Measurements from ENCODE around the gene TBXA2R. TPM values are rescaled to one million over a fixed set of nuclear protein-coding genes. Genes with fewer than 3 reads are reported as not detected.

Gene TBXA2R
- total and polyA plus RNA-seq, 9 donors, result 0.53 to 2.8 (median 2.2) TPM

- Histone ChIP-seq H3K9me3 (replicated peaks; ENCODE audit: control insufficient read depth, low read depth, low read length) (no peaks in the 10 kb centered on the region), H3K27me3 (ENCODE audit: control insufficient read depth, insufficient read depth, low read length) (no peaks in the 10 kb centered on the region), H3K27ac (ENCODE audit: low read length) (no peak overlapping the region), H3K4me1 (ENCODE audit: control insufficient read depth, insufficient read depth, low read length) (no peaks in the 10 kb centered on the region), H3K36me3 (ENCODE audit: control insufficient read depth, insufficient read depth, low read length) (peaks cover 29% of the 10 kb centered on the region), H3K4me3 (ENCODE audit: low read length) (no peak overlapping the region)
- no peak for DNase-seq
- 66% methylated on average over 20 of the region's 30 CpGs for WGBS (ENCODE audit: insufficient coverage)
These were observed 61.7 kb downstream of the TBXA2R start for GRCh38 chr19:3544742-3545668.

Other genes with a start within 250 kb of the TBXA2R start
- 18.4 TPM for gene NFIC, start 240.3 kb downstream of the TBXA2R start, total RNA-seq
- 10 to 100 TPM; 30.9 to 54.5 (median 49.5) TPM for gene NFIC, start 240.3 kb downstream of the TBXA2R start, polyA plus RNA-seq (ENCODE audit: insufficient read depth in 1 of 8, insufficient read length in 8 of 8, low replicate concordance in 1 of 8)
- gene SMIM24, start 126.3 kb downstream of the TBXA2R start, total RNA-seq, result not detected
- 10 to 100 TPM in 1 of 8 donors, 1 to 10 TPM in 1, under 1 TPM in 5, not detected in 1; 0.24 to 30.7 (median 0.34) TPM for gene SMIM24, start 126.3 kb downstream of the TBXA2R start, polyA plus RNA-seq (ENCODE audit: insufficient read depth in 1 of 8, insufficient read length in 8 of 8, low replicate concordance in 1 of 8)
- gene SMIM44, start 123.4 kb downstream of the TBXA2R start, total RNA-seq, result not detected
- gene SMIM44, start 123.4 kb downstream of the TBXA2R start, polyA plus RNA-seq (ENCODE audit: insufficient read depth in 1 of 8, insufficient read length in 8 of 8, low replicate concordance in 1 of 8), result not detected
- gene DOHH, start 106.2 kb downstream of the TBXA2R start, total RNA-seq, result 6.4 TPM
- gene DOHH, start 106.2 kb downstream of the TBXA2R start, polyA plus RNA-seq (ENCODE audit: insufficient read depth in 1 of 8, insufficient read length in 8 of 8, low replicate concordance in 1 of 8), result 10 to 100 TPM in 2 of 8 donors, 1 to 10 TPM in 6; 8.3 to 10.6 (median 9.7) TPM
- gene FZR1, start 100.6 kb downstream of the TBXA2R start, total RNA-seq, result 20.8 TPM
- gene FZR1, start 100.6 kb downstream of the TBXA2R start, polyA plus RNA-seq (ENCODE audit: insufficient read depth in 1 of 8, insufficient read length in 8 of 8, low replicate concordance in 1 of 8), result 10 to 100 TPM; 26.1 to 47.3 (median 32.2) TPM
- gene TEKTIP1, start 67.7 kb downstream of the TBXA2R start, total RNA-seq, result 0.49 TPM
- 1 to 10 TPM; 2.6 to 5.2 (median 4.1) TPM for gene TEKTIP1, start 67.7 kb downstream of the TBXA2R start, polyA plus RNA-seq (ENCODE audit: insufficient read depth in 1 of 8, insufficient read length in 8 of 8, low replicate concordance in 1 of 8)
- 15.3 TPM for gene MFSD12, start 49.3 kb downstream of the TBXA2R start, total RNA-seq
- 10 to 100 TPM; 22.3 to 39.7 (median 28.3) TPM for gene MFSD12, start 49.3 kb downstream of the TBXA2R start, polyA plus RNA-seq (ENCODE audit: insufficient read depth in 1 of 8, insufficient read length in 8 of 8, low replicate concordance in 1 of 8)
- gene HMG20B, start 33.9 kb downstream of the TBXA2R start, total RNA-seq, result 39.9 TPM
- gene HMG20B, start 33.9 kb downstream of the TBXA2R start, polyA plus RNA-seq (ENCODE audit: insufficient read depth in 1 of 8, insufficient read length in 8 of 8, low replicate concordance in 1 of 8), result 10 to 100 TPM; 34.2 to 47.7 (median 40.8) TPM
- gene GIPC3, start 21.4 kb downstream of the TBXA2R start, total RNA-seq, result 0.22 TPM
- 1 to 10 TPM in 7 of 8 donors, under 1 TPM in 1; 0.78 to 1.7 (median 1.3) TPM for gene GIPC3, start 21.4 kb downstream of the TBXA2R start, polyA plus RNA-seq (ENCODE audit: insufficient read depth in 1 of 8, insufficient read length in 8 of 8, low replicate concordance in 1 of 8)
- gene CACTIN, start 19.9 kb upstream of the TBXA2R start, total RNA-seq, result 20.1 TPM
- 10 to 100 TPM; 20.2 to 24.1 (median 22.7) TPM for gene CACTIN, start 19.9 kb upstream of the TBXA2R start, polyA plus RNA-seq (ENCODE audit: insufficient read depth in 1 of 8, insufficient read length in 8 of 8, low replicate concordance in 1 of 8)
- gene PIP5K1C, start 93.6 kb upstream of the TBXA2R start, total RNA-seq, result 8.4 TPM
- 10 to 100 TPM; 16.2 to 30.0 (median 24.0) TPM for gene PIP5K1C, start 93.6 kb upstream of the TBXA2R start, polyA plus RNA-seq (ENCODE audit: insufficient read depth in 1 of 8, insufficient read length in 8 of 8, low replicate concordance in 1 of 8)
- 0.04 TPM for gene TJP3, start 101.5 kb upstream of the TBXA2R start, total RNA-seq
- 1 to 10 TPM in 2 of 8 donors, under 1 TPM in 4, not detected in 2; 0.07 to 3.4 (median 0.66) TPM for gene TJP3, start 101.5 kb upstream of the TBXA2R start, polyA plus RNA-seq (ENCODE audit: insufficient read depth in 1 of 8, insufficient read length in 8 of 8, low replicate concordance in 1 of 8)
- 14.6 TPM for gene APBA3, start 154.8 kb upstream of the TBXA2R start, total RNA-seq
- 10 to 100 TPM in 7 of 8 donors, 1 to 10 TPM in 1; 9.5 to 16.9 (median 13.4) TPM for gene APBA3, start 154.8 kb upstream of the TBXA2R start, polyA plus RNA-seq (ENCODE audit: insufficient read depth in 1 of 8, insufficient read length in 8 of 8, low replicate concordance in 1 of 8)
- 61.4 TPM for gene MRPL54, start 155.8 kb upstream of the TBXA2R start, total RNA-seq
- gene MRPL54, start 155.8 kb upstream of the TBXA2R start, polyA plus RNA-seq (ENCODE audit: insufficient read depth in 1 of 8, insufficient read length in 8 of 8, low replicate concordance in 1 of 8), result 10 to 100 TPM; 22.6 to 33.2 (median 29.6) TPM
- 0.04 TPM for gene RAX2, start 165.4 kb upstream of the TBXA2R start, total RNA-seq
- not detected for gene RAX2, start 165.4 kb upstream of the TBXA2R start, polyA plus RNA-seq (ENCODE audit: insufficient read depth in 1 of 8, insufficient read length in 8 of 8, low replicate concordance in 1 of 8)
- 0.62 TPM for gene MATK, start 179.5 kb upstream of the TBXA2R start, total RNA-seq
- 1 to 10 TPM in 5 of 8 donors, under 1 TPM in 3; 0.87 to 1.9 (median 1.1) TPM for gene MATK, start 179.5 kb upstream of the TBXA2R start, polyA plus RNA-seq (ENCODE audit: insufficient read depth in 1 of 8, insufficient read length in 8 of 8, low replicate concordance in 1 of 8)